HL-60 (cell line): ENCODE results near the gene B3GALNT2.

ENCODE experiments used
- DNase-seq, 2 experiments: peaks; one replicate each; pipeline ENCODE4 v3.0.0-alpha.2; 2010 to 2020; ENCODE audit warnings: low read depth in 1 of 2, low spot score in 1 of 2
- H3K27ac ChIP-seq: fragments of 250-450 bp; sonication (Bioruptor Pico); replicated peaks from 2 replicates; pipeline ENCODE4 v1.5.1; 2020; ENCODE audit warnings: mild to moderate bottlenecking, moderate library complexity
- H3K27me3 ChIP-seq: fragments of 250-450 bp; sonication (Bioruptor Pico); 2 replicates; pipeline ENCODE4 v1.5.1; 2021; ENCODE audit warnings: mild to moderate bottlenecking, moderate library complexity; ENCODE audit not compliant: insufficient read depth, poor library complexity, severe bottlenecking
- H3K4me3 ChIP-seq: replicated peaks from 2 replicates; pipeline ENCODE4 v1.5.1; 2011; ENCODE audit warnings: mild to moderate bottlenecking, control low read depth, low read length; ENCODE audit not compliant: insufficient read depth
- CTCF ChIP-seq: IDR thresholded peaks from one replicate; pipeline ENCODE4 v1.5.1; 2011; ENCODE audit warnings: low read length, control low read depth, inconsistent platforms; ENCODE audit not compliant: insufficient read depth
- GABPA ChIP-seq: IDR thresholded peaks from 2 replicates; pipeline ENCODE4 v1.6.1; 2012; ENCODE audit warnings: low read depth
- POLR2AphosphoS5 ChIP-seq: IDR thresholded peaks from 2 replicates; pipeline ENCODE4 v1.6.1; 2012; ENCODE audit warnings: low read depth
- REST ChIP-seq: IDR thresholded peaks from 2 replicates; pipeline ENCODE4 v1.6.1; 2012; ENCODE audit warnings: low read depth; ENCODE audit not compliant: insufficient replicate concordance
- SPI1 ChIP-seq: IDR thresholded peaks from 2 replicates; pipeline ENCODE4 v1.6.1; 2012; ENCODE audit warnings: low read depth, mild to moderate bottlenecking, borderline replicate concordance

Gene B3GALNT2

GRCh38 chr1:235510823-235511222, 6.6 kb upstream of the B3GALNT2 start:
- H3K4me3 ChIP-seq = no peak overlapping the region
- no peak for TF ChIP-seq CTCF
- no peak for TF ChIP-seq SPI1
- TF ChIP-seq GABPA = no peak
- TF ChIP-seq REST = no peak
- no peak for TF ChIP-seq POLR2AphosphoS5
- H3K27ac ChIP-seq = no peak overlapping the region
- DNase-seq = no peak
- H3K27me3 ChIP-seq = no peaks in the 10 kb centered on the region

- no peaks in the 10 kb centered on the region for H3K27me3 ChIP-seq
- no peak overlapping the region for H3K27ac ChIP-seq
- DNase-seq = no peak
- no peak for TF ChIP-seq REST
- TF ChIP-seq POLR2AphosphoS5 = no peak
- no peak for TF ChIP-seq SPI1
- no peak overlapping the region for H3K4me3 ChIP-seq
Observed at GRCh38 chr1:235507623-235508022, 3.4 kb upstream of the B3GALNT2 start.

GRCh38 chr1:235504494-235505222, 406 bp upstream of the B3GALNT2 start:
- H3K4me3 ChIP-seq = peak overlapping the region; percentile 86
- TF ChIP-seq GABPA (peak; percentile 44), SPI1 (peak; percentile 5; the same call in 1 of the 2 replicates), POLR2AphosphoS5 (peak; percentile 48; the same call in 1 of the 2 replicates), REST (peak; percentile 64), CTCF (peak; percentile 66)
- DNase-seq = peak; percentile 96 to 99
- H3K27me3 ChIP-seq = no peaks in the 10 kb centered on the region
- H3K27ac ChIP-seq = peak overlapping the region; percentile 92
